BJ (cell line): ENCODE results near the gene ABCB1. TPM values are rescaled to one million over a fixed set of nuclear protein-coding genes. Genes with fewer than 3 reads are reported as not detected.
A peak's percentile ranks its signal among the peaks of the same experiment; 100 is the strongest.

ENCODE experiments used
- CTCF ChIA-PET: fragments of 350-600 bp; formaldehyde crosslinking; extraction: SDS; loops from one replicate; lab custom pipeline; 2021; ENCODE audit warnings: antibody characterized with exemption, inconsistent platforms; lab: Yijun Ruan, JAX
- POLR2A ChIA-PET: fragments of 300-600 bp; sonication (Branson Sonifier 250); formaldehyde crosslinking; extraction: SDS; loops from one replicate; lab custom pipeline; 2021; ENCODE audit warnings: antibody characterized with exemption; lab: Charles Lee
- DNase-seq: peaks from one replicate; pipeline ENCODE4 v3.0.0-alpha.2; 2011; ENCODE audit warnings: low read depth
- H3K27me3 ChIP-seq: 2 replicates; pipeline ENCODE4 v1.6.0; 2011; ENCODE audit warnings: low read length; ENCODE audit not compliant: control insufficient read depth, insufficient read depth
- H3K36me3 ChIP-seq: 2 replicates; pipeline ENCODE4 v1.5.1; 2011; ENCODE audit warnings: low read length; ENCODE audit not compliant: control insufficient read depth, insufficient read depth
- H3K4me3 ChIP-seq: 2 replicates; pipeline ENCODE4 v1.5.1; 2011; ENCODE audit warnings: low read depth, mild to moderate bottlenecking, control low read depth, low read length
- polyA plus RNA-seq: library from polyadenylated mRNA; depleted of rRNA; stranded (reverse); fragments of >200 nt; gene quantifications from 2 replicates; pipeline ENCODE4 v1.2.3, GENCODE V29; 2011
- TF ChIP-seq, protein P1 (sequence below): IDR thresholded peaks from 2 replicates; pipeline ENCODE4 v1.5.1; 2011; ENCODE audit warnings: low read depth, mild to moderate bottlenecking, control low read depth, inconsistent platforms, low read length, moderate library complexity; ENCODE audit not compliant: insufficient read depth

The ABCB1 gene
- polyA plus RNA-seq, 1 experiment = 0.25 TPM

GRCh38 chr7:87506246-87507180 lies 94.2 kb downstream of the ABCB1 start:
- H3K4me3 ChIP-seq = no peak overlapping the region
- POLR2A ChIA-PET = no interaction called here
- no peaks in the 10 kb centered on the region for H3K27me3 ChIP-seq
- DNase-seq = no peak
- TF ChIP-seq, protein P1, sequence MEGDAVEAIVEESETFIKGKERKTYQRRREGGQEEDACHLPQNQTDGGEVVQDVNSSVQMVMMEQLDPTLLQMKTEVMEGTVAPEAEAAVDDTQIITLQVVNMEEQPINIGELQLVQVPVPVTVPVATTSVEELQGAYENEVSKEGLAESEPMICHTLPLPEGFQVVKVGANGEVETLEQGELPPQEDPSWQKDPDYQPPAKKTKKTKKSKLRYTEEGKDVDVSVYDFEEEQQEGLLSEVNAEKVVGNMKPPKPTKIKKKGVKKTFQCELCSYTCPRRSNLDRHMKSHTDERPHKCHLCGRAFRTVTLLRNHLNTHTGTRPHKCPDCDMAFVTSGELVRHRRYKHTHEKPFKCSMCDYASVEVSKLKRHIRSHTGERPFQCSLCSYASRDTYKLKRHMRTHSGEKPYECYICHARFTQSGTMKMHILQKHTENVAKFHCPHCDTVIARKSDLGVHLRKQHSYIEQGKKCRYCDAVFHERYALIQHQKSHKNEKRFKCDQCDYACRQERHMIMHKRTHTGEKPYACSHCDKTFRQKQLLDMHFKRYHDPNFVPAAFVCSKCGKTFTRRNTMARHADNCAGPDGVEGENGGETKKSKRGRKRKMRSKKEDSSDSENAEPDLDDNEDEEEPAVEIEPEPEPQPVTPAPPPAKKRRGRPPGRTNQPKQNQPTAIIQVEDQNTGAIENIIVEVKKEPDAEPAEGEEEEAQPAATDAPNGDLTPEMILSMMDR = peak; percentile 44
- H3K36me3 ChIP-seq = no peaks in the 10 kb centered on the region
- CTCF ChIA-PET = interaction anchor here (0.7 to 2.7 kb wide), 12 partner anchors 9 to 663 kb away, joined by 3 to 17 read pairs (median 3); no protein-coding TSS in a partner anchor

- TF ChIP-seq, protein P1 = no peak
- H3K27me3 ChIP-seq = no peaks in the 10 kb centered on the region
- H3K36me3 ChIP-seq = no peaks in the 10 kb centered on the region
- CTCF ChIA-PET = interaction anchor here (0.7 to 2.7 kb wide), 10 partner anchors 10 to 606 kb away, joined by 3 to 17 read pairs (median 3); no protein-coding TSS in a partner anchor
- POLR2A ChIA-PET = no interaction called here
- DNase-seq = no peak
- H3K4me3 ChIP-seq = no peak overlapping the region
These were observed 95.0 kb downstream of the ABCB1 start for GRCh38 chr7:87505557-87506245.

- H3K27me3 ChIP-seq = no peaks in the 10 kb centered on the region
- DNase-seq = no peak
- CTCF ChIA-PET = interaction anchor here (1.2 to 2.7 kb wide), 5 partner anchors 88 to 607 kb away, joined by 3 to 13 read pairs (median 4); no protein-coding TSS in a partner anchor
- no peaks in the 10 kb centered on the region for H3K36me3 ChIP-seq
- POLR2A ChIA-PET = no interaction called here
- no peak overlapping the region for H3K4me3 ChIP-seq
- TF ChIP-seq, protein P1 = no peak
These were observed 95.6 kb downstream of the ABCB1 start for GRCh38 chr7:87505122-87505521.

GRCh38 chr7:87499494-87499893 lies 101.2 kb downstream of the ABCB1 start:
- no peaks in the 10 kb centered on the region for H3K27me3 ChIP-seq
- no peak overlapping the region for H3K4me3 ChIP-seq
- DNase-seq = no peak
- no peaks in the 10 kb centered on the region for H3K36me3 ChIP-seq
- TF ChIP-seq, protein P1 = no peak
- POLR2A ChIA-PET = no interaction called here
- CTCF ChIA-PET = no interaction called here

GRCh38 chr7:87498893-87499292 lies 101.8 kb downstream of the ABCB1 start:
- H3K36me3 ChIP-seq = no peaks in the 10 kb centered on the region
- DNase-seq = no peak
- H3K27me3 ChIP-seq = no peaks in the 10 kb centered on the region
- ChIA-PET POLR2A (no interaction called here), CTCF (no interaction called here)
- no peak overlapping the region for H3K4me3 ChIP-seq
- TF ChIP-seq, protein P1 = no peak
